Esophagus muscularis mucosa (tissue), 4 donors: ENCODE results near the gene SAXO1. TPM values are rescaled to one million over a fixed set of nuclear protein-coding genes. Genes with fewer than 3 reads are reported as not detected.
"Not testable (repeated sequence)": the region's sequence is repeated elsewhere in the genome, so short reads cannot be mapped to it uniquely, and the experiment has no call there.

Experiments used
- DNase-seq: peaks from one replicate; pipeline ENCODE4 v3.0.0-alpha.2; 2017; ENCODE audit errors: extremely low spot score
- H3K27ac ChIP-seq, 4 donors: fragments of 200-600 bp; sonication (generic); replicated peaks in 1 of 4; 1 replicate in 3 of 4; 2 replicates in 1 of 4; pipeline ENCODE4 v1.5.1; 2016 to 2019; ENCODE audit warnings: mild to moderate bottlenecking in 1 of 4
- H3K27me3 ChIP-seq, 4 donors: fragments of 200-600 bp; sonication (generic); one replicate each; pipeline versions ENCODE4 v1.5.1 to v1.6.0; 2016 to 2019
- H3K36me3 ChIP-seq, 4 donors: fragments of 200-600 bp; sonication (generic); one replicate each; pipeline ENCODE4 v1.5.1; 2016 to 2019
- H3K4me1 ChIP-seq, 4 donors: fragments of 200-600 bp; sonication (generic); one replicate each; pipeline ENCODE4 v1.5.1; 2016 to 2019
- H3K4me3 ChIP-seq, 4 donors: fragments of 200-600 bp; sonication (generic); 1 replicate in 2 of 4; 2 replicates in 2 of 4; pipeline ENCODE4 v1.5.1; 2016 to 2019; ENCODE audit warnings: mild to moderate bottlenecking in 4 of 4, moderate library complexity in 1 of 4
- H3K9me3 ChIP-seq, 4 donors: fragments of 200-600 bp; sonication (generic); 1 replicate in 3 of 4; 2 replicates in 1 of 4; pipeline ENCODE4 v1.5.1; 2016 to 2019
- CTCF ChIP-seq, 3 experiments: fragments of 200-600 bp in 2 of 3; fragments of 450-650 bp in 1 of 3; sonication (generic) in 2 of 3; IDR thresholded peaks; one replicate each; pipeline ENCODE4 v1.5.1; 2017 to 2019; ENCODE audit warnings: antibody characterized with exemption in 3 of 3, mild to moderate bottlenecking in 2 of 3, moderate library complexity in 1 of 3
- EP300 ChIP-seq: sonication (generic); formaldehyde crosslinking; IDR thresholded peaks from one replicate; pipeline ENCODE4 v1.6.1; 2017; ENCODE audit warnings: antibody characterized with exemption
- POLR2A ChIP-seq: fragments of 450-650 bp; IDR thresholded peaks from one replicate; pipeline ENCODE4 v1.6.1; 2017; ENCODE audit warnings: antibody characterized with exemption, moderate library complexity, mild to moderate bottlenecking, low read depth
- POLR2AphosphoS5 ChIP-seq, 2 donors: sonication (generic); formaldehyde crosslinking; IDR thresholded peaks; one replicate each; pipeline ENCODE4 v1.6.1; 2017; ENCODE audit warnings: antibody characterized with exemption in 2 of 2
- whole genome bisulfite sequencing: methylation state at CpG from one replicate; pipeline ENCODE4 v1.1.5; 2018; 5-methylcytosine and 5-hydroxymethylcytosine counted together
- intact Hi-C: fragments of 100-400 bp; cut with DNase I; formaldehyde crosslinking; loops from one replicate; pipeline ENCODE4 v1.15.1; 2023
- total RNA-seq, 4 donors: library from RNA; depleted of rRNA; stranded (reverse); fragments of >200 nt; gene quantifications; one replicate each; pipeline versions ENCODE4 v1.1.0 to v1.2.1, GENCODE V29; 2016

The SAXO1 gene
- total RNA-seq, 4 donors from 2014 or later: 0.11 to 0.17 TPM; not detected in 2

GRCh38 chr9:18942801-18943200 lies 90.2 kb downstream of the SAXO1 start:
- Histone ChIP-seq H3K27me3 (no peaks in the 10 kb centered on the region), H3K4me1 (no peaks in the 10 kb centered on the region), H3K36me3 (no peaks in the 10 kb centered on the region), H3K4me3 (no peak overlapping the region), H3K9me3 (no peaks in the 10 kb centered on the region), H3K27ac (no peak overlapping the region)
- DNase-seq: no peak
- WGBS: 73% methylated on average over 7 of the region's 7 CpGs
- TF ChIP-seq EP300: no peak
- no peak for TF ChIP-seq CTCF (IDR thresholded peaks at IDR 0.05)
- no peak for TF ChIP-seq POLR2AphosphoS5 (IDR thresholded peaks at IDR 0.05)
- TF ChIP-seq POLR2A: no peak
- intact Hi-C loops: no loop called here

GRCh38 chr9:18941060-18941740 lies 91.8 kb downstream of the SAXO1 start:
- Histone ChIP-seq H3K4me3 (no peak overlapping the region), H3K9me3 (no peaks in the 10 kb centered on the region), H3K36me3 (no peaks in the 10 kb centered on the region), H3K27me3 (no peaks in the 10 kb centered on the region), H3K27ac (no peak overlapping the region), H3K4me1 (no peaks in the 10 kb centered on the region)
- intact Hi-C loops: no loop called here
- DNase-seq: no peak
- 91% methylated on average over 8 of the region's 8 CpGs for WGBS
- TF ChIP-seq EP300 (no peak), POLR2AphosphoS5 (IDR thresholded peaks at IDR 0.05) (no peak), POLR2A (no peak), CTCF (IDR thresholded peaks at IDR 0.05) (no peak)

GRCh38 chr9:18939943-18940342 lies 93.1 kb downstream of the SAXO1 start:
- H3K27ac ChIP-seq: no peak overlapping the region
- intact Hi-C loops: no loop called here
- no peak for DNase-seq
- no peaks in the 10 kb centered on the region for H3K9me3 ChIP-seq
- no peak for TF ChIP-seq POLR2AphosphoS5 (IDR thresholded peaks at IDR 0.05)
- TF ChIP-seq EP300: no peak
- no peak for TF ChIP-seq CTCF (IDR thresholded peaks at IDR 0.05)
- TF ChIP-seq POLR2A: no peak
- no peaks in the 10 kb centered on the region for H3K4me1 ChIP-seq
- H3K4me3 ChIP-seq: no peak overlapping the region
- H3K36me3 ChIP-seq: no peaks in the 10 kb centered on the region
- H3K27me3 ChIP-seq: no peaks in the 10 kb centered on the region
- 89% methylated on average over 5 of the region's 5 CpGs for WGBS

DNA sequence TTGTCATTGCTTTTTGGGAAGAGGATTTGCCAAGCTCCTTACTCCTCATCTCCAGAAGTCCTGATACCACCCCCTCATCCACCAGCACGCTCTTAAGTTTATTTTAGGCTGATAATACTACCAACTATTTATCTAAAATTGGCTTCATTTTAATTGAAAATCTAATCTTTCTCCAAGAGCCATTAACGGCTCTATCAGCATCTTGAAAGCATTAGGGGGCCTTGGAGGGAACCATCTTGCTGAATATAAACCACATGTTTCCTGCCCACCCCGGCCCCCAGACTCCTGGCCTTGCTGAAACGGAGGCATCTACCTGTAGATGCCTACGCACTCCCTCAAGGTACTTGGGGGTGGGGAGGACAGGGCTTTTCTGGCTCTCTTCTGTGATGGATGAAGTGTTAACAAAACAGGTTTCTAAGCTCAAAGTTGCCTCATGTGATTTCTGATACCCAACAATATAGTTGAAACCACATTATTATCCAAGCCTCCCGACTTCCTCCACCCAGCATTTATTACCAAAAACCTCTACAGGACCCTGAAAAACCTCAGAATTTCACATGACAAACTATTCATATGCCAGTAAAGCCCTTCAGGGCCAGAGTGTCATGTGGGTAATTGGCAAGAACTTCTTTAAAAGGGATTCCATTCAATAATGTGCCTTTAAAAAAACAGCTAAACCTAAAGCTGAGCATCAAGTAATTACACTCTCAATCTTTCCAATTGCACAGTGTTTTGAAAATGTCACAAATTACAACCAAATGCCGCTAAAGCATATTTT lies 96.7 kb downstream of the SAXO1 start:
- Histone ChIP-seq H3K27me3 (no peaks in the 10 kb centered on the region), H3K36me3 (no peaks in the 10 kb centered on the region), H3K4me3 (no peak overlapping the region), H3K27ac (no peak overlapping the region), H3K9me3 (no peaks in the 10 kb centered on the region), H3K4me1 (no peaks in the 10 kb centered on the region)
- intact Hi-C loops: no loop called here
- no peak for DNase-seq
- 75% methylated on average over 7 of the region's 7 CpGs for WGBS
- TF ChIP-seq POLR2A: no peak

DNA sequence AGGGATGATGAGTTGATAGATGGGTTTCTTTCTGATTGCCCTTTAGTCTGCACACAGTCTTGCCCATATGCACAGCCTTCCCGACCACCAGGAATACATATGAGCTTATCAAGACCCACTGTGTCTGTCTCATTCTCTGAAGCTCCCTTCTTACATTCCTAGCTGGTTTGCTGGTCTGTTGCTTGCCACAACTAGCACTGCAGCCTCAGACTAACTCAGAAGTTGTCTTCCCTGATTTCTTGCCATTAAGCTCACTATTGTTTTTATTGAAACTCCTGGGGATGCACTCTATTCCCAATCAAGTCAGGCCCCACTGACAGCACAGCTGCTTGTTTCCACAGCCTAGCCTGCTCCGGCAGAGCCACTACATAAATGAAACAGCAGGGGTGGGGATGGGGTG lies 97.5 kb downstream of the SAXO1 start:
- intact Hi-C loops: no loop called here
- Histone ChIP-seq H3K27ac (no peak overlapping the region), H3K36me3 (no peaks in the 10 kb centered on the region), H3K27me3 (no peaks in the 10 kb centered on the region), H3K4me1 (no peaks in the 10 kb centered on the region), H3K9me3 (no peaks in the 10 kb centered on the region), H3K4me3 (no peak overlapping the region)
- DNase-seq: no peak
- TF ChIP-seq POLR2AphosphoS5 (IDR thresholded peaks at IDR 0.05) (no peak), EP300 (no peak), CTCF (IDR thresholded peaks at IDR 0.05) (no peak), POLR2A (no peak)
- WGBS: 68% methylated on average over 2 of the region's 2 CpGs

DNA sequence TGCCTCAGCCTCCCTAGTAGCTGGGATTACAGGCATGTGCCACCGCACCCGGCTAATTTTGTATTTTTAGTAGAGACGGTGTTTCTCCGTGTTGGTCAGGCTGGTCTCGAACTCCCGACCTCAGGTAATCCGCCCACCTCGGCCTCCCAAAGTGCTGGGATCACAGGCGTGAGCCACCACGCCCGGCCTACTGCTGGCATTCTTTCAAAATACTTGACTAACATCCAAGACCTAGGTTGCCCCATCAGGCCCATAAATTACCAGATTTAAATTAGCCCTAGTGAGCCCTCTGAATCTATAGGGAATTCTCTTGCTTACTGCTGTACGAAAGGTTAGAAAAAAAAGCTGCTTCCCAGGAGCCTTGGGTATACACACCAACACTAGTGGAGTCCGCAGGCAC lies 102.4 kb downstream of the SAXO1 start:
- H3K4me1 ChIP-seq, intact Hi-C loops: not testable (repeated sequence)
- WGBS: 91% methylated on average over 13 of the region's 13 CpGs

More for the DNA sequence above, 102.4 kb downstream of the SAXO1 start:
- DNase-seq, H3K27ac ChIP-seq, H3K9me3 ChIP-seq, H3K27me3 ChIP-seq, H3K4me3 ChIP-seq, H3K36me3 ChIP-seq: not testable (repeated sequence)
